ENCODE measurements around the gene ATP2B3. TPM values are rescaled to one million over a fixed set of nuclear protein-coding genes. Genes with fewer than 3 reads are reported as not detected.

ATP2B3 gene
- total and polyA plus RNA-seq, 10 of the 15 experiments (the other 5 are each of a cell fraction or from before 2014, with no cell fraction given) = 0.01 TPM; not detected in 9

DNA sequence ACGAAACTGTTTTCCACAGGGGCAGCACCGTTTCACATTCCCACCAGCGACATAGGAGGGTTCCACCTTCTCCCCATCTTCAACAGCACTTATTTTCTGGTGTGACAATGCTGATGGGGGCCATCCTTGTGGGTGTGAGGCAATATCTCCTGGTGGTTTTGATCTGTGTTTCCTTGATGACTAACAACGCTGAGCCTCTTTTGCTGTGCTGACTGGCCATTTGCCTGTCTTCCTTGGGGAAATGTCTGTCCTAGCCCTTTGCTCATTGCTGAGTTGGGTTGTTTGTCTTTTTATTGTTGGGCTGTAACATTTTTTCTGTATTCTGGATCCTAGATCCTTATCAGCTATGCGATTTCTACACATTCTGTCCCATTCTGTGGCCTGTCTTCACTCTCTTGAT lies 33.7 kb downstream of the ATP2B3 start (continued):
- no peak for TF ChIP-seq POLR2AphosphoS2 (IDR thresholded peaks at IDR 0.05; ENCODE audit: low read depth, low read length)
- TF ChIP-seq FOXM1 (IDR thresholded peaks at IDR 0.05; ENCODE audit: low read depth, low read length) = no peak
- TF ChIP-seq PKNOX1 (IDR thresholded peaks at IDR 0.05) = no peak
- TF ChIP-seq SIX5 (IDR thresholded peaks at IDR 0.05; ENCODE audit: low read depth, low read length, severe bottlenecking) = no peak
- TF ChIP-seq MEF2A (IDR thresholded peaks at IDR 0.05; ENCODE audit: insufficient read depth, low read depth, low read length) = no peak
- TF ChIP-seq TBL1XR1 (IDR thresholded peaks at IDR 0.05; ENCODE audit: low read depth, low read length) = no peak
- TF ChIP-seq TARDBP (IDR thresholded peaks at IDR 0.05; ENCODE audit: borderline replicate concordance) = no peak
- TF ChIP-seq CHD1 (IDR thresholded peaks at IDR 0.05; ENCODE audit: low read depth, low read length) = no peak
- no peak for TF ChIP-seq IRF3 (IDR thresholded peaks at IDR 0.05)
- TF ChIP-seq TCF12 (IDR thresholded peaks at IDR 0.05; ENCODE audit: low read depth, low read length) = no peak
- TF ChIP-seq TCF7 (IDR thresholded peaks at IDR 0.05; ENCODE audit: borderline replicate concordance) = no peak
- TF ChIP-seq CREB1 (IDR thresholded peaks at IDR 0.05; ENCODE audit: low read depth) = no peak

Data from GM12878 (cell line).